ENCODE results near the gene CAB39L.

DNA sequence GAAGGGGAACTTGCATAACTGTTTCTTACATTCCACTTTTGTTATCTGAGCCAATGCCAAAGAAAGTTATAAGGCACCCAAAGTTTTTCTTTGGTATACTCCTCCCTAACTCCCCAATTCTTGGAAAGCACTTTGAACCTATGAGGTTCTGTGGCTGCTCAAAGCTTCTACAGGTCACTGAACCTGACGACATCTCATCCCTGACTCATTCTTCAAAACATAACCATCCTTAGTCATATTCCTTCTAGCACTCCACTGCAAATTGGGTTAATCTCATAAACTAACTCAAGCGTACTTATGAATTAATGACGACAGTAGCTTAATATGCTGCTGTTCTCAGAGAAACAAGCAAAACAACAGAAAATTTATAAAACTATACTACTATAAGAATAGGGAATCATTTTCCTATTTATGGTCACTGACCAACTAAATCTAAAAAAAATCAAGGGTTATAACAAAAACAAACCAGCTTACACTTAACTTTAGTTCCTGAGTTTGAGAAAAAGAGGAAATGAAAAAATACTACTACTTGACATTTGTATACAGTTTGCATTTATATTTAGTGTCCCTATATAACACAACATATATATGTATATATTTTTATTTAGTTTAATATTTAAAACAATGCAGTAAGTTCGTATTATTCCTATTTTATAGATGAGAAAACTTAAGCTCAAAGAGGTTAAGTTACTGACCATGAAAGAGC is 69.1 kb downstream of the CAB39L start:
- TF ChIP-seq POLR2A (IDR thresholded peaks at IDR 0.05; ENCODE audit: low read depth, low read length) (no peak), POLR2AphosphoS5 (IDR thresholded peaks at IDR 0.05; ENCODE audit: low read depth, low read length) (no peak), SPI1 (IDR thresholded peaks at IDR 0.05; ENCODE audit: low read depth, low read length) (peak; percentile 59; the same call in 1 of the 2 replicates), POU2F2 (IDR thresholded peaks at IDR 0.05; ENCODE audit: low read depth, low read length) (no peak), TAF1 (IDR thresholded peaks at IDR 0.05; ENCODE audit: low read depth, low read length) (no peak), PAX5 (IDR thresholded peaks at IDR 0.05; ENCODE audit: insufficient read depth, low read length, severe bottlenecking) (no peak)
